ENCODE measurements around the gene PRKAG2.
A peak's percentile ranks its signal among the peaks of the same experiment; 100 is the strongest.

PRKAG2 gene

GRCh38 chr7:151740081-151740851 lies 136.6 kb downstream of the PRKAG2 start:
- DNase-seq (ENCODE audit: low spot score): no peak
- no peak overlapping the region for H3K27ac ChIP-seq
- ChIA-PET POLR2A (ENCODE audit: low non-redundant PET) (no interaction called here), CTCF (no interaction called here)
- TF ChIP-seq, protein P1, sequence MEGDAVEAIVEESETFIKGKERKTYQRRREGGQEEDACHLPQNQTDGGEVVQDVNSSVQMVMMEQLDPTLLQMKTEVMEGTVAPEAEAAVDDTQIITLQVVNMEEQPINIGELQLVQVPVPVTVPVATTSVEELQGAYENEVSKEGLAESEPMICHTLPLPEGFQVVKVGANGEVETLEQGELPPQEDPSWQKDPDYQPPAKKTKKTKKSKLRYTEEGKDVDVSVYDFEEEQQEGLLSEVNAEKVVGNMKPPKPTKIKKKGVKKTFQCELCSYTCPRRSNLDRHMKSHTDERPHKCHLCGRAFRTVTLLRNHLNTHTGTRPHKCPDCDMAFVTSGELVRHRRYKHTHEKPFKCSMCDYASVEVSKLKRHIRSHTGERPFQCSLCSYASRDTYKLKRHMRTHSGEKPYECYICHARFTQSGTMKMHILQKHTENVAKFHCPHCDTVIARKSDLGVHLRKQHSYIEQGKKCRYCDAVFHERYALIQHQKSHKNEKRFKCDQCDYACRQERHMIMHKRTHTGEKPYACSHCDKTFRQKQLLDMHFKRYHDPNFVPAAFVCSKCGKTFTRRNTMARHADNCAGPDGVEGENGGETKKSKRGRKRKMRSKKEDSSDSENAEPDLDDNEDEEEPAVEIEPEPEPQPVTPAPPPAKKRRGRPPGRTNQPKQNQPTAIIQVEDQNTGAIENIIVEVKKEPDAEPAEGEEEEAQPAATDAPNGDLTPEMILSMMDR (conservative IDR thresholded peaks at IDR 0.05; ENCODE audit: low read depth): no peak

- ChIA-PET CTCF (no interaction called here), POLR2A (ENCODE audit: low non-redundant PET) (no interaction called here)
- no peak overlapping the region for H3K27ac ChIP-seq
- DNase-seq (ENCODE audit: low spot score): no peak
- TF ChIP-seq, protein P1 (conservative IDR thresholded peaks at IDR 0.05; ENCODE audit: low read depth): no peak
Observed at GRCh38 chr7:151738925-151739324, 138.0 kb downstream of the PRKAG2 start.

DNA sequence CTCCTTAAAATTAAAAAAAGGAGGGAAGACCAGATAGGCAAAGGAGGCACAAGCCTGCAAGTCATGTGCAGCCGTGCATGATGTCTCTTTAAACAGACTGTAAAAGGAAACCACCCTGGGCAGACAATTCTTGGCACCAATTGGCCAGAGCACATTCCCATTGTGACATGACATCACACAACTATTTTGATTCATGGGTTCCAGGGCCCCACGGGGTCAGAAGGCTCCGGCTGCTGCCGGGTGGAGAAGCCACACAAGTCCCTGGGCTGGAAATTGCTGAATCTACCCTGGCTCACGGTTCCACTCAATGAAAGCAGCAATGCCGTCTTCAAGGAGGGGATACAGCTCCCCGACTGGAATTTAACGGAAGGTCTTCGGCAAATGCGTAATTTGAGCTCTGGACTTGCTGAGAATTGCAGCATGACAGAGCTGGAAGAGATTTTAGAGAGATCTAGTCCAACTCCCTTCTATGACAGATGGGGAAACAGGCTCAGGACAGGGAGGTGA lies 140.5 kb downstream of the PRKAG2 start:
- ChIA-PET CTCF (interaction anchor here (0.6 kb wide), 1 partner anchor 136 kb away, joined by 6 read pairs; no protein-coding TSS in a partner anchor), POLR2A (ENCODE audit: low non-redundant PET) (no interaction called here)
- peak overlapping the region; percentile 59 for H3K27ac ChIP-seq
- peak; percentile 76 for DNase-seq (ENCODE audit: low spot score)
- TF ChIP-seq, protein P1 (conservative IDR thresholded peaks at IDR 0.05; ENCODE audit: low read depth): no peak

DNA sequence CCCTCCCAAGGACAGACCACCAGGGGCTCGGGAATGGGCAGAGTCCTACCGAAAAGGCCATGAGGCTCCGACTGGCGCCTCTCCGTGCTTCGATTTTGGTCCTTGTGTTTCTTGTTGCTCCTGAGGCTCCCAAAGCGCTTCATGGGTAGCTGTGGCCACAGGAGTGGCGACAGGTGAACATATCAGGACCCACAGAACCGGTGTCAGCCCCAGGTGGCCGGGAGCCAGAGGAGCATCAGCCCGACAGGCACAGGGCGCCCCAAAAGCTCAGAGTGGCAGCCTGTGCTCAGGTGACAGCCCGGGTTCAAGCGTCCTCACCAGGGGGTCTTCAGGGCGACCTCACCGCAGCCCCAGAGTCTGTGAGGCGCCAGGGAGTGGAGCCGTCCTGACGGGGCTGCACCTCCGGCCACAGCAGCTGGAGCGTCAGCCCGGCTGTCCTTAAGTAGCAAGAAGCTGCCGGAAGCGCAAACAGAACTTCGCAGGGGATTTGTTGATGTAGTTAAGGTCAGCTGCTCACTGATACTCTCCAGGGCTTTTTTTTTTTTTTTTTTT lies 141.0 kb downstream of the PRKAG2 start:
- DNase-seq (ENCODE audit: low spot score): no peak
- peak overlapping the region; percentile 59 for H3K27ac ChIP-seq
- ChIA-PET CTCF (interaction anchor here (0.6 kb wide), 1 partner anchor 136 kb away, joined by 6 read pairs; no protein-coding TSS in a partner anchor), POLR2A (ENCODE audit: low non-redundant PET) (no interaction called here)
- TF ChIP-seq, protein P1 (conservative IDR thresholded peaks at IDR 0.05; ENCODE audit: low read depth): no peak

DNA sequence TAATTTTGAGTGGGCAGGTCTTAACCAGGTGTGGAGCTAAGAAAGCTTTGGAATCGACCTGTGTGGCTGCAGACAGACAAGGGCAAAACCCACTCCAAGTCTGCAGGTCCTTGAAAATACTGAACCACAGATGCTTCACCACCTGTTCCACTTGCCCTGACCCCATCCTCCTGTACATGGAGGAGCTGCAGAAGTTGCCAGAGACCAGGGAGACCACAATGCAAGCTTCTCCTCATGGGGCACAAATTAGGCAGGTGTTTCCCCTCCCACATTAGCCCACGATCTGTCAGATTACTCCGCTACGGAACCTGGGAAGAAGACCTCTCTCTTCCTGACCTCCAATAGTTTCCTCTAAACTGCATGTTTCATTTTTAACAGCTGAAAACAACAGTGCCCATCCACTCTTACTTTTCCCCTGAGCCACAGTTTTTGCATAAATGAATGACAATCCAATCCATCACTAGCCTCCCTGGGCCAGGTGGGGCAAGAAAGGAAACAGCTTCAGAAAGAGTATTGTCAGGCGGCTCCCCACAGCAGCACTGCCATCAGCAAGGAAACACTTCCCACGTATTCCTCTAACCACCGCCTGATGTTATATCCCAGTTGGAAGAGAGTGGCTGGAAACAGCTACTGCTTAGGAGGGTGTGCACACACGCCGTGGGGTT lies 141.6 kb downstream of the PRKAG2 start:
- ChIA-PET POLR2A (ENCODE audit: low non-redundant PET) (no interaction called here), CTCF (no interaction called here)
- H3K27ac ChIP-seq: no peak overlapping the region
- DNase-seq (ENCODE audit: low spot score): no peak
- TF ChIP-seq, protein P1 (conservative IDR thresholded peaks at IDR 0.05; ENCODE audit: low read depth): no peak

- 0 out of 2 replicates have a peak overlapping the region, but pooled peaks have one; percentile 2 for H3K27ac ChIP-seq
- POLR2A ChIA-PET (ENCODE audit: low non-redundant PET): no interaction called here
- CTCF ChIA-PET: interaction anchor here (0.6 kb wide), 1 partner anchor 188 kb away, joined by 4 read pairs; no protein-coding TSS in a partner anchor
Observed at GRCh38 chr7:151732834-151733592, 143.9 kb downstream of the PRKAG2 start.

More at GRCh38 chr7:151732834-151733592, 143.9 kb downstream of the PRKAG2 start:
- no peak for DNase-seq (ENCODE audit: low spot score)
- TF ChIP-seq, protein P1 (conservative IDR thresholded peaks at IDR 0.05; ENCODE audit: low read depth): no peak

All from RWPE1 (cell line).